Lower leg skin (tissue), 3 donors: Measurements from ENCODE around the gene CACNB2.

Experiments used
- POLR2A ChIP-seq, 2 donors: fragments of 450-650 bp; IDR thresholded peaks; one replicate each; pipeline ENCODE4 v1.6.1; 2016 to 2017; ENCODE audit warnings: antibody characterized with exemption in 2 of 2, mild to moderate bottlenecking in 1 of 2, moderate library complexity in 1 of 2
- TF ChIP-seq, protein P1 (sequence below), 3 donors: fragments of 450-650 bp; IDR thresholded peaks; one replicate each; pipeline ENCODE4 v1.5.1; 2016; ENCODE audit warnings: antibody characterized with exemption in 3 of 3, mild to moderate bottlenecking in 3 of 3, moderate library complexity in 2 of 3

DNA sequence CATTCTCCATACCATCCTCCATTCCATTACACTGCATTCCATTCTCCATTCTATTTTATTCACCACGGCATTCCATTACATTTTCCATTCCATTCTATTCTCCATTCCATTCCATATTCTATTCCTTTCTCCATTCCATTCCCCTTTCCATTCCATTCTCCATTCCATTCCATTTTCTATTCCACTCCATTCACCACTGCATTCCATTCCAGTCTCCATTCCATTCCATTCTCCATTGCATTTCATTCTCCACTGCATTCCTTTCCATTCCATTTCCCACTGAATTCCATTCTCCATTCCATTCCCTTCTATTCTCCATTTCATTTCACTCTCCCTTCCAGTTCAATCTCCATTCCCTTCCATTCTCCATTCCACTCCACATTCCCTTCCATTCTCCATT is 431.6 kb downstream of the CACNB2 start:
- TF ChIP-seq, protein P1, sequence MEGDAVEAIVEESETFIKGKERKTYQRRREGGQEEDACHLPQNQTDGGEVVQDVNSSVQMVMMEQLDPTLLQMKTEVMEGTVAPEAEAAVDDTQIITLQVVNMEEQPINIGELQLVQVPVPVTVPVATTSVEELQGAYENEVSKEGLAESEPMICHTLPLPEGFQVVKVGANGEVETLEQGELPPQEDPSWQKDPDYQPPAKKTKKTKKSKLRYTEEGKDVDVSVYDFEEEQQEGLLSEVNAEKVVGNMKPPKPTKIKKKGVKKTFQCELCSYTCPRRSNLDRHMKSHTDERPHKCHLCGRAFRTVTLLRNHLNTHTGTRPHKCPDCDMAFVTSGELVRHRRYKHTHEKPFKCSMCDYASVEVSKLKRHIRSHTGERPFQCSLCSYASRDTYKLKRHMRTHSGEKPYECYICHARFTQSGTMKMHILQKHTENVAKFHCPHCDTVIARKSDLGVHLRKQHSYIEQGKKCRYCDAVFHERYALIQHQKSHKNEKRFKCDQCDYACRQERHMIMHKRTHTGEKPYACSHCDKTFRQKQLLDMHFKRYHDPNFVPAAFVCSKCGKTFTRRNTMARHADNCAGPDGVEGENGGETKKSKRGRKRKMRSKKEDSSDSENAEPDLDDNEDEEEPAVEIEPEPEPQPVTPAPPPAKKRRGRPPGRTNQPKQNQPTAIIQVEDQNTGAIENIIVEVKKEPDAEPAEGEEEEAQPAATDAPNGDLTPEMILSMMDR (IDR thresholded peaks at IDR 0.05): no peak
- no peak for TF ChIP-seq POLR2A (IDR thresholded peaks at IDR 0.05)
